NCI-H446 treated with DMSO at 0.1 percent for 48 hours (cell line): ENCODE measurements around the gene TMEM131L.
"Not testable (repeated sequence)": the region's sequence is repeated elsewhere in the genome, so short reads cannot be mapped to it uniquely, and the experiment has no call there.

Experiments used
- DNase-seq: peaks from one replicate; lab custom pipeline; 2025; lab: John Stamatoyannopoulos, UW

The TMEM131L gene

GRCh38 chr4:153507310-153508073 is 41.3 kb downstream of the TMEM131L start:
- DNase-seq = no peak

GRCh38 chr4:153509212-153509611 is 43.1 kb downstream of the TMEM131L start:
- not testable (repeated sequence) for DNase-seq

- DNase-seq = no peak
Observed at GRCh38 chr4:153509724-153510123, 43.6 kb downstream of the TMEM131L start.

GRCh38 chr4:153510252-153511001 is 44.3 kb downstream of the TMEM131L start:
- DNase-seq = no peak

- no peak for DNase-seq
Observed at GRCh38 chr4:153511104-153511503, 44.9 kb downstream of the TMEM131L start.

GRCh38 chr4:153512162-153512852 is 46.1 kb downstream of the TMEM131L start:
- DNase-seq = no peak

- no peak for DNase-seq
Observed at GRCh38 chr4:153512952-153513500, 46.9 kb downstream of the TMEM131L start.

GRCh38 chr4:153513596-153513995 is 47.4 kb downstream of the TMEM131L start:
- peak; percentile 20 for DNase-seq

- DNase-seq = peak; percentile 26
Observed at GRCh38 chr4:153514001-153514526, 47.9 kb downstream of the TMEM131L start.

GRCh38 chr4:153514688-153515426 is 48.7 kb downstream of the TMEM131L start:
- DNase-seq = no peak

- no peak for DNase-seq
Observed at GRCh38 chr4:153517159-153517558, 51.0 kb downstream of the TMEM131L start.

GRCh38 chr4:153518001-153518400 is 51.8 kb downstream of the TMEM131L start:
- no peak for DNase-seq

- no peak for DNase-seq
Observed at GRCh38 chr4:153518637-153519389, 52.7 kb downstream of the TMEM131L start.

GRCh38 chr4:153519687-153520086 is 53.5 kb downstream of the TMEM131L start:
- DNase-seq = no peak

GRCh38 chr4:153520227-153520626 is 54.1 kb downstream of the TMEM131L start:
- DNase-seq = no peak

GRCh38 chr4:153520801-153521329 is 54.7 kb downstream of the TMEM131L start:
- DNase-seq = no peak

GRCh38 chr4:153521478-153521877 is 55.3 kb downstream of the TMEM131L start:
- no peak for DNase-seq

GRCh38 chr4:153521999-153522801 is 56.0 kb downstream of the TMEM131L start:
- DNase-seq = no peak

GRCh38 chr4:153522802-153523094 is 56.6 kb downstream of the TMEM131L start:
- DNase-seq = no peak
